ENCODE data around the gene WRAP73. TPM values are rescaled to one million over a fixed set of nuclear protein-coding genes. Genes with fewer than 3 reads are reported as not detected.

The WRAP73 gene
- total and polyA plus RNA-seq, 2 experiments from 2014 or later = 14.7 to 28.8 TPM

DNA sequence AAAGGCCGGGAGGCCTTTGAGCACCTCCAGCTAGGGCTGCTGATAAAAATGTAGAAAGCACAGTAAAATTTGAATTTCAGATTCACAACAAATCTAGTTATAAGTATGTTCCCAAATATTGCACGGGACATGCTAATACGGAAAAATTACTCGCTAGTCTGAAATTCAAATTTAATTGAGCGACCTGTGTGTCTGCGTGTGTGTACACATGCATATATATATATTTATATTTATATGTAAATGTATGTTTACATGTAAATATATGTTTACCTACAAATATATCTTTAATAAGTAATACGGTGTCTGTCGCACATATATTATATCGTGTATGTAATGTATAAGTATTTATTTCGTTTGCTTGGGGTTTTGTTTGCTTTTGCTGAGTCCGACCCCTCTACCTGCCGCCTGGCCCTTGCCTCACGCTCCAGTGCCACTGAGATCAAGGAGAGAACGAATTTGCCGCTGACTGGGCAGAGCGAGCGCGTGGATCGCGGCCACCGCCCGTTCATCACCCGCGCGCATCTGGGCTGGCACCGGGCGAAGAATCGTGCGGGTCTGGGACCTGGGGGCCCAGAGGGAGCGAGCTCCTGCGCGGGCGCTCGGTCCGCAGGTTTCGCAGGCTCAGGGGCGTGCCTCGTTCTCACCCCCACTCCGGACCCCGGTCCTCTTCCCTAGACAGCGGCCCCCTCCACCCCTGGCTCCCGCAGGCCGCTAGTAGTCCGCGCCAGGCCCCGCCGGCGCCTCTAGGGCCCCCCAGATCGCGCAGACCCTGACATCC, 534 bp upstream of the WRAP73 start:
- peaks cover 11% of the 10 kb centered on the region for H3K79me2 ChIP-seq
- no peak overlapping the region for H2AFZ ChIP-seq
- H3K27me3 ChIP-seq = peaks cover 54% of the 10 kb centered on the region
- no peaks in the 10 kb centered on the region for H3K9me3 ChIP-seq (ENCODE audit: low read depth)
- no peaks in the 10 kb centered on the region for H3K9me2 ChIP-seq (replicated peaks; ENCODE audit: insufficient read depth)
- DNase-seq (ENCODE audit: low spot score) = no peak
- H3K4me2 ChIP-seq = peak overlapping the region; percentile 95
- no peak overlapping the region for H3K4me3 ChIP-seq
- H3K27ac ChIP-seq = no peak overlapping the region
- no peaks in the 10 kb centered on the region for H4K20me1 ChIP-seq (ENCODE audit: insufficient read depth, poor library complexity, severe bottlenecking)
- 18% methylated on average over 34 of the region's 50 CpGs for WGBS (ENCODE audit: low lambda C conversion rate, missing lambda C conversion rate)
- TF ChIP-seq, protein P1, sequence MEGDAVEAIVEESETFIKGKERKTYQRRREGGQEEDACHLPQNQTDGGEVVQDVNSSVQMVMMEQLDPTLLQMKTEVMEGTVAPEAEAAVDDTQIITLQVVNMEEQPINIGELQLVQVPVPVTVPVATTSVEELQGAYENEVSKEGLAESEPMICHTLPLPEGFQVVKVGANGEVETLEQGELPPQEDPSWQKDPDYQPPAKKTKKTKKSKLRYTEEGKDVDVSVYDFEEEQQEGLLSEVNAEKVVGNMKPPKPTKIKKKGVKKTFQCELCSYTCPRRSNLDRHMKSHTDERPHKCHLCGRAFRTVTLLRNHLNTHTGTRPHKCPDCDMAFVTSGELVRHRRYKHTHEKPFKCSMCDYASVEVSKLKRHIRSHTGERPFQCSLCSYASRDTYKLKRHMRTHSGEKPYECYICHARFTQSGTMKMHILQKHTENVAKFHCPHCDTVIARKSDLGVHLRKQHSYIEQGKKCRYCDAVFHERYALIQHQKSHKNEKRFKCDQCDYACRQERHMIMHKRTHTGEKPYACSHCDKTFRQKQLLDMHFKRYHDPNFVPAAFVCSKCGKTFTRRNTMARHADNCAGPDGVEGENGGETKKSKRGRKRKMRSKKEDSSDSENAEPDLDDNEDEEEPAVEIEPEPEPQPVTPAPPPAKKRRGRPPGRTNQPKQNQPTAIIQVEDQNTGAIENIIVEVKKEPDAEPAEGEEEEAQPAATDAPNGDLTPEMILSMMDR (IDR thresholded peaks at IDR 0.05; ENCODE audit: poor library complexity) = no peak
- TF ChIP-seq EZH2 (IDR thresholded peaks at IDR 0.05; ENCODE audit: borderline replicate concordance) = peak; percentile 29
- TF ChIP-seq EZH2phosphoT487 (IDR thresholded peaks at IDR 0.05; ENCODE audit: low read depth, severe bottlenecking, unreplicated experiment) = peak; percentile 77
- H3K36me3 ChIP-seq (replicated peaks; ENCODE audit: insufficient read depth, low read depth) = no peaks in the 10 kb centered on the region
- peaks cover 8% of the 10 kb centered on the region for H3K4me1 ChIP-seq (ENCODE audit: insufficient read depth)

GRCh38 chr1:3646596-3646995, 3.3 kb downstream of the WRAP73 start:
- Histone ChIP-seq H3K4me3 (no peak overlapping the region), H3K9me3 (ENCODE audit: low read depth) (no peaks in the 10 kb centered on the region), H3K79me2 (peaks cover 11% of the 10 kb centered on the region), H3K9me2 (replicated peaks; ENCODE audit: insufficient read depth) (no peaks in the 10 kb centered on the region), H4K20me1 (ENCODE audit: insufficient read depth, poor library complexity, severe bottlenecking) (no peaks in the 10 kb centered on the region), H3K4me1 (ENCODE audit: insufficient read depth) (peaks cover 8% of the 10 kb centered on the region), H3K36me3 (replicated peaks; ENCODE audit: insufficient read depth, low read depth) (no peaks in the 10 kb centered on the region), H3K4me2 (no peak overlapping the region), H2AFZ (no peak overlapping the region), H3K27ac (no peak overlapping the region), H3K27me3 (peaks cover 15% of the 10 kb centered on the region)
- 96% methylated on average over 20 of the region's 20 CpGs for WGBS (ENCODE audit: low lambda C conversion rate, missing lambda C conversion rate)
- no peak for DNase-seq (ENCODE audit: low spot score)
- no peak for TF ChIP-seq EZH2phosphoT487 (IDR thresholded peaks at IDR 0.05; ENCODE audit: low read depth, severe bottlenecking, unreplicated experiment)
- TF ChIP-seq, protein P1 (IDR thresholded peaks at IDR 0.05; ENCODE audit: poor library complexity) = no peak
- TF ChIP-seq EZH2 (IDR thresholded peaks at IDR 0.05; ENCODE audit: borderline replicate concordance) = no peak

DNA sequence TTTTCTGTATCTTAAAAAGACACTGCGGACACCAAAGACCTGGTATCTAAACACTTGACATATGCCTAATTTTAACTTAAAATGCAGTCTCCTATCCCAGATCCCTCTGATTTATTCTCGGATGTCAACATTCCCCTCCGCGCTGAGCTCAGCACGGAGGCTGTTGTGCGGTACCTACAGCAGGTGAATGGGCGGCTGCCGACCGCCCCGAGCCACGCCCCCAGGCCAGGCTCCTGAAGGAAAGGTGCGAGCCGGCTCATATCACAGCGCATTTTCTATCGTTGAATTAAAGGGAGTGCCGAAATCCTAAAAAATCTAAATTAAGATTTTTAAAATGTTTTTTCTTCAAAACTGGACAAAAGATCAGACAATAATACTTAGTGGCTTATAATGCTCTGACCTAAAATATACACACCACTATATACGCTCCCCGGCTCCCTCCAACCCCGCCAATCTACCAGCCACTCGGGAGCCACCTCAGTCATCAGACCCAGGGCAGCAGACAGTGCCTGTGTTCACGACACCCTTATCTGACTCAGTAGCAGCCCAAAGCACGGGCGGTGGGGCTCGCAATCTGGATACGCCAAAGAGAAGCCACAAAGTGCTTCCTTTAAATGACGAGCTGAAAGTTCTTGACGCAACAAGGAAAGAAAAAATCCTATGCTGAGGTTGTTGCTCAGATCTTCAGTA, 4.1 kb downstream of the WRAP73 start:
- Histone ChIP-seq H3K79me2 (peaks cover 11% of the 10 kb centered on the region), H4K20me1 (ENCODE audit: insufficient read depth, poor library complexity, severe bottlenecking) (no peaks in the 10 kb centered on the region), H3K27ac (no peak overlapping the region), H3K9me3 (ENCODE audit: low read depth) (no peaks in the 10 kb centered on the region), H2AFZ (no peak overlapping the region), H3K4me3 (no peak overlapping the region), H3K4me1 (ENCODE audit: insufficient read depth) (peaks cover 6% of the 10 kb centered on the region), H3K4me2 (no peak overlapping the region), H3K9me2 (replicated peaks; ENCODE audit: insufficient read depth) (no peaks in the 10 kb centered on the region), H3K27me3 (peaks cover 7% of the 10 kb centered on the region), H3K36me3 (replicated peaks; ENCODE audit: insufficient read depth, low read depth) (no peaks in the 10 kb centered on the region)
- DNase-seq (ENCODE audit: low spot score) = no peak
- WGBS (ENCODE audit: low lambda C conversion rate, missing lambda C conversion rate) = 96% methylated on average over 27 of the region's 27 CpGs
- TF ChIP-seq, protein P1 (IDR thresholded peaks at IDR 0.05; ENCODE audit: poor library complexity) = no peak
- TF ChIP-seq EZH2phosphoT487 (IDR thresholded peaks at IDR 0.05; ENCODE audit: low read depth, severe bottlenecking, unreplicated experiment) (no peak), EZH2 (IDR thresholded peaks at IDR 0.05; ENCODE audit: borderline replicate concordance) (no peak)
